Measurements from ENCODE around the gene CRELD2.

The CRELD2 gene, protein sequence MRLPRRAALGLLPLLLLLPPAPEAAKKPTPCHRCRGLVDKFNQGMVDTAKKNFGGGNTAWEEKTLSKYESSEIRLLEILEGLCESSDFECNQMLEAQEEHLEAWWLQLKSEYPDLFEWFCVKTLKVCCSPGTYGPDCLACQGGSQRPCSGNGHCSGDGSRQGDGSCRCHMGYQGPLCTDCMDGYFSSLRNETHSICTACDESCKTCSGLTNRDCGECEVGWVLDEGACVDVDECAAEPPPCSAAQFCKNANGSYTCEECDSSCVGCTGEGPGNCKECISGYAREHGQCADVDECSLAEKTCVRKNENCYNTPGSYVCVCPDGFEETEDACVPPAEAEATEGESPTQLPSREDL

GRCh38 chr22:49917974-49918910 is at the start of gene CRELD2, which contains the start of gene ALG12:
Gene CRELD2, plus strand, starts transcription at chr22:49918634. Its CDS starts 136 bp downstream, at chr22:49918770.
Gene ALG12, minus strand, starts transcription at chr22:49918438. Its CDS starts 4,673 bp downstream, at chr22:49913765.
- DNase-seq (ENCODE audit: low spot score), result peak; percentile 100

DNA sequence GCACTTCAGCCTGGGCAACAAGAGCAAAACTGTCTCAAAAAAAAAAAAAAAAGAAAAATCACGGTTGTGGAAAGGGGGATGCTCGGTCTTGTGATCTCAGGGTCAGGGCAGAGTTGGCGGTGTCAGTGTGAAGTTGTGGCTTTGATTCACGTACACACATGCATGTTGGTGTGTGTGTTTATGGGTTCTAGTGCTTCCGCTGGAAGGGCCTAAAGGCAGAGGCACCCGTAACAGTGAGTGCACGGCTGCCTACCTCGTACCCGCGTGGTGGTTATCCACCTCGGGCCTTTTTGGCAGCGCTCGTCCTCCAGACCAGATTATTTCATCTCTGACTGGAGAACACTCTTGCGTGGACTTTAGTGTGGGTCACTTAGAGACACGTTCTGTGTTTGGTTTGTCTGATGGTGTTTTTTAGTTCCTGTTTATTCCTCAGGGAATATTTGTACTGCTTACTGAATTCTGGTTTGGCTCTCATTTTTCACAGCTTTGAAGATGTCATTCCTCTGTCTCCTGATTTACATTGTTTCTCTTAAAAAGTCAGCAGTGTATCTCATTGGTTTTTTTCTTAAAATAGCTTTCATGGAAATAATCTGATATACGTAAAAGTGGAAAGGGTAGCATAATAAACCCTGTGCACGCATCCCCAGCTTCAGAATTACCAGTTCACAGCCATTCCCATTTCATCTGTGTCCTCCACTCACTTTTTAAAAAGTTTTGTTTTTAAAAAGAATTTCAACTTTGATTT is 49.2 kb upstream of the CRELD2 start:
- no peak for DNase-seq (ENCODE audit: low spot score)

- no peak for DNase-seq (ENCODE audit: low spot score)
Measured at GRCh38 chr22:49869845-49870712, 48.4 kb upstream of the CRELD2 start.

GRCh38 chr22:49871482-49871881 is 47.0 kb upstream of the CRELD2 start:
- no peak for DNase-seq (ENCODE audit: low spot score)

- no peak for DNase-seq (ENCODE audit: low spot score)
Measured at GRCh38 chr22:49872347-49872746, 46.1 kb upstream of the CRELD2 start.

GRCh38 chr22:49873228-49873940 is 45.0 kb upstream of the CRELD2 start:
- no peak for DNase-seq (ENCODE audit: low spot score)

GRCh38 chr22:49877642-49878041 is 40.8 kb upstream of the CRELD2 start:
- no peak for DNase-seq (ENCODE audit: low spot score)

- DNase-seq (ENCODE audit: low spot score), result no peak
Measured at GRCh38 chr22:49878206-49878605, 40.2 kb upstream of the CRELD2 start.

DNA sequence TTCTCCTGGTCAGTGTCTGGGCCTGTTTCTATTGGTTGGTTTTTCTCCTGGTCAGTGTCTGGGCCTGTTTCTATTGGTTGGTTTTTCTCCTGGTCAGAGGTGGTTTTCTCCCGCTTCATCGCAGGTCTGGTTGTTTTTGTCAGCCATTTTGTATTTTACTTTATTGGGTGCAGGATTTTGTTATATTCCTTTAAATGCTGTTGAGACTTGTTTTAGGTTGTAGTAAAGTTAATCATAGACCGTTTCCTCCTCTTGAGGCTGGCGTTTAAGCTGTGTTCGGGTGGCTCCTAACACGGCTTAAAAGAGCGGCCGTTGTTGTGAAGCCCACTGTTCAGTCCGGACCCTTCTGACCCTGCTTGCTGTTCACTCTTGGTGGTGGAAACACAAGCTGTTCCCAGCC is 38.6 kb upstream of the CRELD2 start:
- DNase-seq (ENCODE audit: low spot score), result no peak

DNA sequence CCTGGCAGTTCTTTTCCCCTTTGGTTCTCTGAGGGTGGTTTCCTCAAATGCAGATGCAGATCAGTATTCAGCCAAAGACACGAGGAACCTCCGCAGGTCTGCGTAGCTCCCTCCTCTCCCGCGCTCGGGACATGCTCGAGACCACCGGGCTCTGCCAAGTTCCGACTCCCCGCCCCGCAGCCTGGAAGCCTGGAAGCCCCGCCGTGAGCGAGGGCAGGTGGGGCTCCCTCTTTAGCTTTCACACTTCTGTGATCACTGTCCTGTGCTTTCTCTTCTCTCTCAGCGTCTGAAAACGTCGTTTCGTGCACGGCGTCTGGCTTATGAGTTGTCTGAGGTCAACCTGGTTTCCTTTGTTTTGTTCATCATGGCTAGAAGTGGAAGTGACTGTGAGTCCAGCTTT is 38.2 kb upstream of the CRELD2 start:
- no peak for DNase-seq (ENCODE audit: low spot score)

DNA sequence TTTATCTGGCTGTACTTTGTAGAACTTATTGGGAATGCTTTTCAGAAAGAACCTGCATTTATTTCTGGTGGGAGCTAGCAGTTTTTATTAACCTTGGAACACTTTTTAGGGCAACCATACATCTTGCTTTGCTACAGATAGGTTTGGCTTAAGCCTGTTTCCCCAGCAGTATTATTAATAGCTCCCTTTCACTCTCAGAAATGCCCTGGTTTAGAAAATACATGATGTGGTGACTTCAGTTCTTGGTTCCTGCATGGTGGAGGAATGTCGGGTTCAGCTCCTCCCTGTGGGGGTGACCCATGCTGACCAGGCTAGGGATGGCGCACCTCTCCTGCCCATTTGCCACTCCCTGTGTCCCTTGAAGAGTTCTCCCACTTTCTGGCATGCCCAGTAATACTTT is 36.6 kb upstream of the CRELD2 start:
- DNase-seq (ENCODE audit: low spot score), result no peak

DNA sequence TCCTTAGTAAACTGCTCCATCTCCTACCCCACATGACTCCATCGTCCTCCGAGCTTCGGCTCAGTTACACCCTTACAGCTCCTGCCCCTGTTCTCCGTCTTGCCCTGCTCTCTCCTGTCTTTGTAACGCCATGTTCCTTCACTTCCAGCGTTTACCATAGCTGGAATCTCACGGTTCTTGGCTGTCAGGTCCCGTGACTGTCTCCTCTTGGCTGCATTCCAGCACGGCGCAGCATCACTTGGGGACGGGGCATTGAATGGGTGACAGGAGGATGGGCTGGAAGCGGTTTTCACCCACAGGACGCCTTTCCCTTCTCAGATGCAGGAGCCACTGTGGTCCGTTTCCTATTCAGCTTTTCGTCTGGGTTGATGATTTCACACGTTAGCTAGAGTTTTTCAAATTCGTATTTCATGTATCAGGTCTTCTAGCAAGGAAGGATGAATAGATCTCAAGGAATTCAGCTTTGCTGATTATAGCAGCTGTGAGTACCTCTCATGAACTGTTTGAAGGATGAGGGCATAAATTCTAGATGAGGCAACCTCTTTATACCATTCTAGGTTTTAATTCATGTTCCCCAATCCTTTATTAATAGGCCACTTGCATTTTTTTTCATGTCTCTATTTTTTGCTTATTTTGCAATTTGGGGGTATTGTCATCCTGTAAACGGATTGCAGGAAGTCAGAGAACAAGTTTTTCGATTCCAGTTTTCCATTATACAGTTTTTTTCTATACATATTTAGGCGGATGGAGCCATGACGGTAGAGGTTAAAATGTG is 35.7 kb upstream of the CRELD2 start:
- peak; percentile 33 for DNase-seq (ENCODE audit: low spot score)

DNA sequence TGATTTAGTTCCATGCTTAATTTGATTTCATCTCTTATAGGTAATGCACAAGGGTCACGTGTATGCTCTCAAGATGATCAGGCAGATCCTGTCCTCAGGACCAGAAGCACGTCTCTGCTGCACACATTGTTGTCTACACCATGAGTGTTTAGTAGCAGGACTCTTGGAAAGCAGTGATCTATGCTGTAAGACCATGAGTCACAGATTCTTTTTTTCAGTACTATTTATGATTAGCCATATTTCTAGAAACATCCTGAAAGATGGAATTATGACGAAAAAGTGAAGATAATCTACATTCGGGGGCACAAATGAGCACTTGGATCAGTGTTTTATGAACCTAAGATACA is 35.2 kb upstream of the CRELD2 start:
- peak; percentile 45 for DNase-seq (ENCODE audit: low spot score)

DNA sequence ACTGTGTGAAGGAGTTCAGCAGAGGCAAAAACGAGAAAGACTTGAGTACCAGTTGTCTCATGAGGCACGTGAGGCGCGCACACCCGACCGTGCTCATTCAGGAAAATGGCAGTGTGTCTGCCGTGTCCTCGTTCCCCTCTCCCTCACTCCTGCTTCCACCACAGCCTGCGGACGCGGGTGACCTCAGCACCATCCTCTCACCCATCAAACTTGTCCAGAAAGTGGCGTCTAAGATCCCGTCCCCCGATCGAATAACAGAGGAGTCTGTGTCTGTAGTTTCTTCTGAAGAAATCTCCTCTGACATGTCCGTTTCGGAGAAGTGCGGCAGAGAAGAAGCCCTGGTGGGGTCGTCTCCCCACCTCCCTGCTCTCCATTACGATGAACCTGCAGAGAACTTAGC is 34.4 kb upstream of the CRELD2 start:
- no peak for DNase-seq (ENCODE audit: low spot score)

- DNase-seq (ENCODE audit: low spot score), result no peak
Measured at GRCh38 chr22:49884503-49885260, 33.8 kb upstream of the CRELD2 start.

- DNase-seq (ENCODE audit: low spot score), result no peak
Measured at GRCh38 chr22:49885281-49885680, 33.2 kb upstream of the CRELD2 start.

DNA sequence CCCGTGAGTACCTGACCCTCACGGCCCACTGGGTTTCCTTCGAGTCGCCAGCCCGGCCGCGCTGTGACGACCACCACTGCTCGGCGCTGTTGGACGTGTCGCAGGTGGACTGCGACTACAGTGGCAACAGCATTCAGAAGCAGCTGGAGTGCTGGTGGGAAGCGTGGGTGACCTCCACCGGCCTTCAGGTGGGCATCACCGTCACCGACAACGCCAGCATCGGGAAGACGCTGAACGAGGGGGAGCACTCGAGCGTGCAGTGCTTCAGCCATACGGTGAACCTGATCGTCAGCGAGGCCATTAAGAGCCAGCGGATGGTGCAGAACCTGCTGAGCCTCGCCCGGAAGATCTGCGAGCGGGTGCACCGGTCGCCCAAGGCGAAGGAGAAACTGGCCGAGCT is 32.6 kb upstream of the CRELD2 start:
- DNase-seq (ENCODE audit: low spot score), result no peak

GRCh38 chr22:49886346-49887063 is 31.9 kb upstream of the CRELD2 start:
- DNase-seq (ENCODE audit: low spot score), result no peak

DNA sequence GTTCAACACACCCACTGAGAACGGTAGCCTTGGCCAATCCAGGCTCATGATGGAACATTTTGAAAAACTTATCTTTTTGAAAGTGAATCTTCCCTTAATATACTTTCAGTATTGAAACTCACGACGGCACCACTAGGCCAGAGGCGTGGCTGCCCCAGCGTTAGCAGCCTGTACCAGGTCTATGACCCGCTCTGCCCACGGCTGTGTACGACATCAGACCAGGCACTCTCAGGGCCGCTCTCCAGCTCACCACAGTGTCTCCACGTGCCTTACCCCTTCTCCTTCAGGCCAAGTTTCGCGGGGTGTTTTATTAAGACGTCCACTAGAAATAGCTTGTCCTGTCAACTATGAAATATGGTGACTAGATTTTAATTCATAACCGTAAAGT is 31.4 kb upstream of the CRELD2 start:
- DNase-seq (ENCODE audit: low spot score), result no peak
